Activated naive CD8-positive, alpha-beta T cell treated with anti-CD3 and anti-CD28 coated beads for 36 hours (primary cell): ENCODE results near the gene RAB4B. TPM values are rescaled to one million over a fixed set of nuclear protein-coding genes. Genes with fewer than 3 reads are reported as not detected.

Source experiments
- total RNA-seq, 2 experiments: library from RNA; stranded (reverse); gene quantifications; one replicate each; pipeline ENCODE4 v1.2.3, GENCODE V29; 2021

RAB4B gene
- total RNA-seq, 2 experiments from 2014 or later = 26.0 to 27.2 TPM

Other genes with a start within 250 kb of the RAB4B start
- 10 to 100 TPM; 71.1 to 74.5 TPM for gene SHKBP1, start 201.4 kb upstream of the RAB4B start, total RNA-seq
- gene LTBP4, start 176.9 kb upstream of the RAB4B start, total RNA-seq = 100 to 1,000 TPM in 1 of 2 experiments, 10 to 100 TPM in 1; 99.3 to 102 TPM
- 10 to 100 TPM; 13.4 to 14.9 TPM for gene NUMBL, start 87.6 kb upstream of the RAB4B start, total RNA-seq
- 10 to 100 TPM; 18.9 to 25.3 TPM for gene COQ8B, start 61.4 kb upstream of the RAB4B start, total RNA-seq
- gene ITPKC, start 61.1 kb upstream of the RAB4B start, total RNA-seq = 1 to 10 TPM; 3.8 to 4.1 TPM
- gene ACTMAP, start 27.8 kb upstream of the RAB4B start, total RNA-seq = 10 to 100 TPM; 13.8 to 15.6 TPM
- 100 to 1,000 TPM; 237 to 252 TPM for gene SNRPA, start 27.0 kb upstream of the RAB4B start, total RNA-seq
- not detected for gene MIA, start 2.7 kb upstream of the RAB4B start, total RNA-seq
- gene EGLN2, start 20.9 kb downstream of the RAB4B start, total RNA-seq = 100 to 1,000 TPM in 1 of 2 experiments, 10 to 100 TPM in 1; 97.2 to 100 TPM
- gene CYP2A6, start 72.2 kb downstream of the RAB4B start, total RNA-seq = under 1 TPM in 1 of 2 experiments, not detected in 1; 0.27 TPM
- gene CYP2A7, start 104.0 kb downstream of the RAB4B start, total RNA-seq = not detected
- not detected for gene CYP2B6, start 213.0 kb downstream of the RAB4B start, total RNA-seq